ENCODE measurements around the gene DPPA2. TPM values are rescaled to one million over a fixed set of nuclear protein-coding genes. Genes with fewer than 3 reads are reported as not detected.

Gene DPPA2
- polyA plus RNA-seq, 1 donor (not counting 4 experiments of a cell fraction or from before 2014, with no cell fraction given) = not detected

DNA sequence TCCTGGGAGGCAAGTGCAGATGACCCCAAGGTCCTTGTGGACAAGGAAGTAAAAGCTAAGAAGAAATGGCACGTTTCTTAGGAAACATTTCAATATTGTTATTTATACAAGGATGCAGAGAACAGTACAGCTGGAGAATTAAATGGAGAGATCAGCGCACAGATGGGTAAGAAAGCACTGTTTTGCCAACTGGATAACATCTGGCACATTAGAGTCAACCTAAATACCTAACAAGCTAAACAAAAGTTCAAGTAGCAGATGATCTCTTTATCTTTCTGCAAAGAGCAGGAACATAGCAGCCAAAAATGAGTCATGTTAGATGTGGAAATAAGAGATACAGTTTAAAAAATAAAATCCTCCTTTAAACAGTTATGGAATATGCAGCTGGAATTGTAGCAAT, 36.7 kb upstream of the DPPA2 start:
- Histone ChIP-seq H2AFZ (ENCODE audit: control insufficient read depth, low read length) (no peak overlapping the region), H3K27me3 (ENCODE audit: control insufficient read depth, extremely low read depth, insufficient read depth, low read length) (no peaks in the 10 kb centered on the region), H3K9ac (ENCODE audit: control insufficient read depth, extremely low read depth, insufficient read depth, low read length) (no peak overlapping the region), H4K20me1 (ENCODE audit: control insufficient read depth, extremely low read depth, insufficient read depth, low read length) (no peaks in the 10 kb centered on the region), H3K9me1 (ENCODE audit: control insufficient read depth, extremely low read depth, insufficient read depth, low read length) (no peaks in the 10 kb centered on the region), H3K36me3 (ENCODE audit: control insufficient read depth in 2 of 2, extremely low read depth in 1 of 2, insufficient read depth in 2 of 2, low read length in 2 of 2) (no peaks in the 10 kb centered on the region), H3K27ac (ENCODE audit: control insufficient read depth, insufficient read depth, low read length) (no peak overlapping the region), H3K4me2 (ENCODE audit: control insufficient read depth, extremely low read depth, insufficient read depth, low read depth, low read length) (no peak overlapping the region), H3K9me3 (ENCODE audit: control insufficient read depth, low read depth, low read length) (no peaks in the 10 kb centered on the region), H3K4me1 (ENCODE audit: control insufficient read depth, extremely low read depth, insufficient read depth, low read length) (no peaks in the 10 kb centered on the region), H3K4me3 (ENCODE audit: control insufficient read depth in 2 of 3, extremely low read depth in 1 of 3, insufficient read depth in 2 of 3, low read depth in 1 of 3, low read length in 3 of 3) (no peak overlapping the region), H3K79me2 (ENCODE audit: control insufficient read depth, insufficient read depth, low read length) (no peaks in the 10 kb centered on the region)
- TF ChIP-seq EZH2 (IDR thresholded peaks at IDR 0.05; ENCODE audit: low read length) = no peak
- no peak for TF ChIP-seq CTCF (optimal IDR thresholded peaks at IDR 0.05 in 1 of 3, IDR thresholded peaks at IDR 0.05 in 1 of 3, conservative IDR thresholded peaks at IDR 0.05 in 1 of 3; ENCODE audit: extremely low read depth in 1 of 3, insufficient read depth in 2 of 3, low read length in 3 of 3)
- FAIRE-seq (no peak), DNase-seq (ENCODE audit: low read depth, low spot score) (no peak)
- dilution Hi-C loops (cut with MboI; ENCODE audit: extremely low pct_ligation_motif_present, low sequenced_read_pairs) = no loop called here

- DNase-seq (ENCODE audit: low read depth, low spot score) = no peak
- H3K36me3 ChIP-seq (ENCODE audit: control insufficient read depth in 2 of 2, extremely low read depth in 1 of 2, insufficient read depth in 2 of 2, low read length in 2 of 2) = no peaks in the 10 kb centered on the region
- no peaks in the 10 kb centered on the region for H3K79me2 ChIP-seq (ENCODE audit: control insufficient read depth, insufficient read depth, low read length)
- no peak overlapping the region for H2AFZ ChIP-seq (ENCODE audit: control insufficient read depth, low read length)
- no peaks in the 10 kb centered on the region for H3K27me3 ChIP-seq (ENCODE audit: control insufficient read depth, extremely low read depth, insufficient read depth, low read length)
- FAIRE-seq = no peak
- no peak for TF ChIP-seq CTCF (optimal IDR thresholded peaks at IDR 0.05 in 1 of 3, IDR thresholded peaks at IDR 0.05 in 1 of 3, conservative IDR thresholded peaks at IDR 0.05 in 1 of 3; ENCODE audit: extremely low read depth in 1 of 3, insufficient read depth in 2 of 3, low read length in 3 of 3)
- TF ChIP-seq EZH2 (IDR thresholded peaks at IDR 0.05; ENCODE audit: low read length) = no peak
- H3K9me3 ChIP-seq (ENCODE audit: control insufficient read depth, low read depth, low read length) = no peaks in the 10 kb centered on the region
- no peak overlapping the region for H3K27ac ChIP-seq (ENCODE audit: control insufficient read depth, insufficient read depth, low read length)
- H3K4me1 ChIP-seq (ENCODE audit: control insufficient read depth, extremely low read depth, insufficient read depth, low read length) = no peaks in the 10 kb centered on the region
- H4K20me1 ChIP-seq (ENCODE audit: control insufficient read depth, extremely low read depth, insufficient read depth, low read length) = no peaks in the 10 kb centered on the region
- H3K4me2 ChIP-seq (ENCODE audit: control insufficient read depth, extremely low read depth, insufficient read depth, low read depth, low read length) = no peak overlapping the region
- H3K9me1 ChIP-seq (ENCODE audit: control insufficient read depth, extremely low read depth, insufficient read depth, low read length) = no peaks in the 10 kb centered on the region
- dilution Hi-C loops (cut with MboI; ENCODE audit: extremely low pct_ligation_motif_present, low sequenced_read_pairs) = no loop called here
- H3K9ac ChIP-seq (ENCODE audit: control insufficient read depth, extremely low read depth, insufficient read depth, low read length) = no peak overlapping the region
- no peak overlapping the region for H3K4me3 ChIP-seq (ENCODE audit: control insufficient read depth in 2 of 3, extremely low read depth in 1 of 3, insufficient read depth in 2 of 3, low read depth in 1 of 3, low read length in 3 of 3)
These were observed 34.9 kb upstream of the DPPA2 start for GRCh38 chr3:109351231-109351630.
